HG03575 (cell line): ENCODE measurements around the gene DUSP2.

Source experiments
- ATAC-seq: cut with Tn5 transposase; IDR thresholded peaks from one replicate; pipeline ENCODE4 v1.9.1; 2021; ENCODE audit not compliant: unreplicated experiment, insufficient number of reproducible peaks, low FRiP score; ENCODE audit errors: extremely low read depth

The DUSP2 gene

DNA sequence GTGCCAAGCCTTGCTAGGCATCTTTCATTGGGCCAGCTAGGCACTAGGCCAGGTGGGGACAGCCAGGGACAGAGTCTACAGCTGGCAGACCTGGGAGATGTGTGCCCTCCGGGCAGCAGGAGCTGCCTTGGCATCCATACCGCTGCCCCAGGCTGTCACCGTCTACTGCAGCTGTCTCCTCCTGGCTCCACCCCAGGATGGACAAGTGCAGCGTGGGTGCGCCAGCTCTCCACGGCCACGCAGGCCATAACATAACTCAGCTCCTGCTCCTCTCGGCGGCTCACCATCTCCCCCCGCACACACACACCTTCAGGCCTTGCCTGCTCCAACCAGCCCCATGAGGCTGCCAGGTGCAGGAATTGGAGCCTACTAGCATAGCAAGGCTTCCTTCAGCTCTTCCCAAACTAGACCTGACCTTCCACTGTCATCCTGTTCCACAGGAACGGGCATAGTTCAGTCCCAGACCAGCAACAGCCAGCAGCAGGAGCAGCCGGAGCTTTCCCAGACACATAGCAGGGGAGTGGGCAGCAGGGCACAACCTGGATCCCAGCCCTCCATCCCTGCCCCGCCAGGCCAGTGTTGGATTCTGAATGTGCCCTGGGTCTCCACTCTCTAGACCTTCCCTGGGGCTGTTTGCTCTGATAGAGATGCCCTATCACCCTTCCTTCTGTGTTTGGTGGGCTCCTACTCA is 26.4 kb downstream of the DUSP2 start:
- no peak for ATAC-seq

DNA sequence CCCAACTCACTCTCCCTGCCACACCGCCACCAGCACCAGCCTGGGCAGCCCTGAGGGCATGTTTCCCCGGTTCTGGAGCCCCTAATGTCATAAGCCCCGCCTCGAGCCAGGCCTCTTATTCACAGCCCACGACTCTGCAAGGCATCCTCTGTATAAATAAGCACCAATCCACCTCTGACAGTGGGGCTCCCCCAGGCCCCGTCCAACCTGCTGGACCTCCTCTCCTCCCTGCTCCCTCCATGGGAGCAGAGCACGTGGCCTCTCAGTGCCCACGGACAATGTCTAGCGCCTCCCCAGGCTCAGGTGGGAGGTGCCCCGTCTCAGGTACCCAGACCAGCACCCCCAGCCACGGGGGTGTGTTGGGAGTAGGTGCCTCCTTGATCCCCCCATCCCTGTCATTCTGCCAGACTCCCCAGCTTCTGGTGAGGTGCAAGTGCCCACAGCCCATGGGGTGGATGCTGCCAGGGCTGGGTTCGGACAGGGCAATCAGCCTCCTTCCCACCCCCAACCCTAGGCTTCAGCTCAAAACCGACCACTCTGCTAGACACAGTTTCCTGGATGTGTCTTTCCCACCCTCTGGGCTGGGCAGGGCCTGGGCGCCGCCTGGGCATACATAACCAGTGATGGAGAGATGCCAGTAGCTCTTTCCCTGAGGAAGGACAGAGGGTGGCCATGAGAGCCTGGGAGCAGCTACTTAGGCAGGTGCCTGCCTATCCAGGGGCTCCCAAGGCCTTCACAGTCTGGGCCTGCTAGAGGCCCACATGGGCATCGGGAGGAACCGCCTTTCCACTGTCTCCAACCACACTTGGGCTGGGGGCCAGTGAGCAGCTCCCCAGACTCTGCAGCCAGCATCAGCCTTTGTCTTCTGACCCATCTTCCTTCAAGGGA is 27.3 kb downstream of the DUSP2 start:
- ATAC-seq: no peak

DNA sequence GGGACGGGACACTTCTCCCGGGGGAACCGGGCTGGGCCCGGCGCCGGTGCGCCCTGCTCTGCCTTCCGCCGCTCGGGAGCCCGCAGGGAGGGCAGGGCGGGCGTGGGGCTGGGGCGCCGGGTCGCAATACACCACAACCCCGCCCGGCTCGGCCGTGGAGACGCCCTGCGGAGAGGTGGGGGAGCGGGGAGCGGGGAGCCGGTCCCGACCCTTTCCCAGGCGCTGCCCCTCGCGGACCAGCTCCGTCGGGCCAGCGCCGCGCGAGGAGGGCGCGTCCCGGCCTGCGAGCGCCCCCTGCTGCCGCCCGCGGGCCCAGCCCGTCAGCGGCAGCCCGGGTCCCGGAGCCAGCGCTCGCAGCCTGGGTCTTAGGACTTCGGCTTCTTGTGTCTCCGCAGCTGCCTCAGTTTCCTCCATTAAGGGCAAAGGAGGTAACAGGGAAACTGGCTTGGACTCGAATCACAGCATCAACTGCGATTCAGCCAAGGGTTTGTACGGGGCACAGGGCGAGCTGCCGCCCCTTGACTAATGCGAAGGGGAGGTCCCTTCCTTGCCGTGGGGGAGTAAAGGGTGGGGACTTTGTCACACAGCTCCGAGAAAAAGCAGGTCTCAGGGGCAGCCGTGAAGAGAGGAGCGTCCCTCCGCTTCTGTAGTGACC is 28.2 kb downstream of the DUSP2 start:
- ATAC-seq: no peak

DNA sequence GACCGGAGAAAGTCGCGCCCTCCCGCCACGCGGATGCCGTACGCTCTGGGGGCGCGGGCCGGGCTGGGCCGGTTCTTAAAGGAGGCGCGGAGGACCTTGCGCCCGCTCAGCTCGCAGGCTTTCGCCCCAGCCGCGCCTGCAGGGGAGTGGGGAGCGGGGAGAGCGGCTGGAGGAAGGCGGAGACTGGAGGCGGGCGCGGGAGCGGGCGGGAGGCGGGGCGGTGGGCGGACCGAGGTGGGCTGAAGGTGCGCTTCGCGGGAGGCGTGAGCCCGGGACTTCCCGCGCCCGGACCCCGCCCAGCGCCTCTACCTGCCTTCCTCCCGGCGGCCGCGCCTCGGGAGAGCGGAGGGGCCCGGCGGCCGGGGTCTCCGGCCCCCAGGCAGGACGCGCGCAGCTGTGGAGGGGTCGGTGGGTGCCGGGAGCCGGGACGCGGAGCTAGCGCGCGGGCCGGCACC is 28.8 kb downstream of the DUSP2 start, which contains the start of gene ADRA2B:
Gene ADRA2B, minus strand, starts transcription at position 148 of the 455 bp plus-strand sequence. CDS start 422 bp downstream, outside the sequence.
- no peak for ATAC-seq

DNA sequence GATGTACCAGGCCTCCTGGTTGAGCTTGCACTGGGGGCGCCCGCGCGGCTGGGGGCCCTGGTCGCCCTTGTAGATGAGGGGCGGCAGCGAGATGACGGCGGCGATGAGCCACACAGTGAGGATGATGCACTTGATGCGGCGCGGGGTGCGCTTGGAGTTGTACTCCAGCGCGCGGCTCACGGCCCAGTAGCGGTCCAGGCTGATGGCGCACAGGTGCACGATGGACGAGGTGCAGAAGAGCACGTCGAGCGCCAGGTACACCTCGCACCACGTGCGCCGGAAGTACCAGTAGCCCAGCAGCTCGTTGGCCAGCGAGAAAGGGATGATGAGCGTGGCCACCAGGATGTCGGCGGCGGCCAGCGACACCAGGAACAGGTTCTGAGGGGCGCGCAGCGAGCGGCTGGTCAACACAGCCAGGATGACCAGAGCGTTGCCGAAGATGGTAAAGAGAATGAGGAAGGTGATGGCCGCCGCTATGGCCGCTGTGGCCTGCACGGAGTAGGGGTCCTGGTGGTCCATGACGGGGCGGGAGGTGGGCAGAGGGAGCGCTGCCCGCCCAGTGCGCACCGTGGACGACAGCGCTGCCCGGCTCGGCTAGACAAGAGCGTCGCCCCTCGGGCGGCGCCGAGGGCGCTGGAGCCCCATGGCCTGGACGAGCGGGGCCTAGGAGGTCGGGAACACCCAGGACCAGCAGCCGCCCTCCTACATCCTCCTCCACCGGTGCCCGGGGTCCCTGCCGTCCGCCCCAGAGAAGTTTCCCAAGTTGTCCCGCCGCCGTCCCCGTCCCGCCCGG is 29.4 kb downstream of the DUSP2 start:
- ATAC-seq: no peak

DNA sequence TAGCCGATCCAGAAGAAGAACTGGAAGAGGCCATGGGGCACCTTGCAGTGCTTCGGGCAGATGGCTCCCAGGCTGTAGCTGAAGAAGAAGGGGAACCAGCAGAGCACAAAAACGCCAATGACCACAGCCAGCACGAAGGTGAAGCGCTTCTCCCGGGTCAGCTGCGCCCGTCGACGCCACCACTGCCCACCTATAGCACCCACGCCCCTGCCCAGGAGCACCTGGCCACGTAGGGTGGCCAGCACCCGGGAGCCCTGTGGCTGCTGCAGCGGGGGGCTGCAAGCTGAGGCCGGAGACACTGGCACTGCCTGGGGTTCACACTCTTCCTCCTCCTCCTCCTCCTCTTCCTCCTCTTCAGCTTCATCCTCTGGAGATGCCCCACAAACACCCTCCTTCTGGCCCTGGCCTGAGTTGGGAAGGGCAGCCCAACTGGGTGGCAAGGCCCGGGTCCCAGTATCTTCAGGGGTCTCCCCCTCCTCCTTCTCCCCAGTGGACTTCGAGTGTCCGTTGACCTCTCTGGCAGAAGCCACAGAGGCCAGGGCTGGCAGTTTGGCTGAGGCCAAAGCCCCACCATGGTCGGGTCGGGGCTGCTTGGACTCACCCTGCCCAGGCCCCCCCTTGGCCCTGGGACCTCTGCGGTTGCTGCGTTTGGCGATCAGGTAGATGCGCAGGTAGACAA is 30.2 kb downstream of the DUSP2 start:
- ATAC-seq: no peak

DNA sequence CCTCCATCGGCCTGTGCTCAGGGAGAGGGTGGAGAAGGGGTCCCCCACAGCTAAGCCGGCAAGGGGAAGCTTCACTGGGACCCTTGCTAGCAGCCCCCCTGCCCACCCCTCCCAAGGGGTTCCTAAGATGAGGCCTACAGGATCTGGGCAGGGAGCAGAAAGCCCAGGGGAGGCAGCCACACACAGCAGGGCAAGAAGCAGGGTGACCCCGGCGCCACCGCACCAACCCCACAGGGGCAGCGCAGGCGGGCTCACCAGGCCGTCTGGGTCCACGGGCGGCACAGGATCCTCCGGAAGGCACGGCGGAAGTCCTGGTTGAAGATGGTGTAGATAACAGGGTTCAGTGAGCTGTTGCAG is 30.7 kb downstream of the DUSP2 start:
- ATAC-seq: no peak

DNA sequence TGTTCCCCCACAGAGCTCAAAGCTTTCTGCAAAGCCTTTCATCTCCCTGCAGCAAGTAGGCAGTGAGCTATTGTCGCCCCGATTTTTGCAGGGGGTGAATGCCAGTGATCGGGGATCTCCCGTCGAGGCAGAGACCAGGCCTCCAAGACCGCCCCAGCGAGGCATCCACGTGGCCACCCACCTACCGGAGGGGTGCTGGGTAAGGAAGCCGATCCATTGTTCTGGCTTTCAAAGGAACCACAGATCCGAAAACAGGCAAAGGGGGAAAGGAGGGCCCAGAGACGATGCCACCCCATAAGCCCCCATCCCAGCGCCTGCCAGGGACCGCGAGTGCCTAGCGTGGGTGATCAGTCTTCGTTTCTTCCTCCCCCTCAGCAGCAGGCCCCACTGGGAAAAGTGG is 31.3 kb downstream of the DUSP2 start:
- no peak for ATAC-seq

DNA sequence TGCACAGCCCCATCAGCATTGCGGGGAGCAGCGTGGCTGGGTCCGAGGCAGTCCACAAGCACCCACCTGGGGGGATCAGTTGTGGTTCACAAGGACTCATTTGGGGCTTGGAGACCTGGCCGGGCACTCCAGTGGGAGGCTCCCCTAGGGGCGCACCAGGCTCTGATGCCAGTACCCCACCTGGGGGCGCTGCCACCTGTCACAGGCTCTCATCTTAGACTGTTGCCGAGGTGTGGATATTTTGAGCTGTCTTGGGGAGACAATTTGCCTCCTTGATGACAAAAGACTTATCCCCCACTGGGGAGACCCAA is 31.9 kb downstream of the DUSP2 start:
- no peak for ATAC-seq

DNA sequence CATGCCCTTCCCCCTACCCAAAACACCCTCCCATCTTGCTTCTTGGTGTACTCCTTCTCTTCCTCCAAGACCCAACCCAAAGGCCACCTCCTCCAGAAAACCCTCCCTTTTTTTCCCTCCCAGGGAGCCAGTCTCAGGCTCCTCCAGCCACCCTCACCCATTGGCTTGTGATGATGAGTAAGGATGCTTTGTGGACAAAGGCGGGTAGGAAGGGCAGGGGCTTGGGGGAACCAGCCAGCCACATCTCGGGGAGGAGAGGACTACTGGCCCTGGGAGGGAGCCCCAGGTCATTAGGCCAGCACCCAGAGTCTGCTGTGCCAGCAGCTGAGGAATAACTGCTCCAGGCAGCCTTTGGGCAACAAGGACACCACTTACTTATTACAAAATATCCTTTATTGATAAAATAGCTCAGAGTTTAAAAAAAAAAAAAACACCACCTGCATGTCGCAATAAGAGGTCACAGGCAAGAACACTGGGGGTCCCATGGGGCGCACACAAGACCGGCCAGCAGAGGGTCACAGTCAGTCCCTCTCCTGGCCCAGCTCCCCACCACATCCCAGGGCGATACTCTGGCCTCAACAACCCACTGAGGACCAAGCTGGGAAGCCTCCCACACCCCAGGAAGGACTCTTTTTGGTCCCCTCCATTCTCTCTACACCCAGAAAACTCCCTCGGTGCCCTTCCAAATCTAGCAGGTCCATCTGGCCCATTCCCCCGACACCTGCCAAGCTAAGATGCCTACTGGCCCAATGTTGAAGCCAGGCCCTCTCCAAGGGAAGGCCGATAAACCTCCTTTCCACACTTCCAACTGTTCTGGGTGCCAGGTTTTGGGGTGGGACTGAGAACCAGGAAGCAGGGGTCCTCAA is 32.5 kb downstream of the DUSP2 start:
- no peak for ATAC-seq

DNA sequence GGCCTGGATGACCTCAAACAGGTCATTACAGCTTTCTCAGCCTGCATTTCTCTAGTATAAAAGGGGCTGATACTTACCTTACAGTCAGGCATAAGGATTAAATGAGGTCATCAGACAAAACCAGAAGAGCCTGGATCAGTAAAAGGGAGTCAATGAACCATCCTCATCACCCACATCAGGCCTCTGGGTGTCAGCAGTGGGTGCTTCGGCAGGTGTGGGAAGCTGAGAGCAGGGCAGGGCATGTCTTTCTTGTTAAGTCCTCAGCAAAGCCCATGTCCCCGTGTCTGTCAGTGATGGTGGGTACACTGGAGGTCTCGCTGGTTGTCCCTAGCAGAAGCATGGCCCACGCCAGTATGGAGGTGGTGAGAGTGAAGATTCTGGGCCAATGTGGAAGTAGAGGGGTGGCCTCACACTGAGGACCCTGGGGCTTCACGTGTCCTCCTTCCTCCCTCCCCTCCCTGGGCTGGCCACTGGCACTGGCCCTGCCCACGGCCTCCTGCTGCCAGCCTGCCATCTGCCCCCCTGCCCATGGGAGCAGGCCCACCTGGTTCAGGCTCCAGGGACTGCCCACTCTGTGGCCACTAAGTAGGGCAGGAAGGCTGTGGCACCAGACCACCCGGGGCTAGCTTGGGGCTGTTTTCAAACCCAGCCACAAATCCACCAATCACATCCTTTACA is 33.3 kb downstream of the DUSP2 start:
- ATAC-seq: no peak

DNA sequence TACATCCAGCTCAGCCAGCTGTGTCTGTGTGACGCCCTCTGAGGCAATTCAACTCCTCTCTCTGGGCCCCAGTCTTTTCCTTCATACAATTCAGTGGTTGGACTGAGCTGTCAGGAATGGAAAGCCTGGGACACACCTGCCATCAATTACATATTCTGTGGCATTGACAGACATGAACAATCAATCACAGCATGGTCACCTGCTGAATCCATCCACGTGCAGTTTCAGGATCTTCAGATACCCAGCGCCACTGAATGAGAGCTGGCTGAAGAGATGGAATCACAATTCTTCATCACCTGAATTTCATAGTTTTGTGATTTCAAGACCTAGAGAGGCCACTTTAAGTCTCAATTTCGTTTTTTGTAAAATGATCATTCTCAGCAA is 34.0 kb downstream of the DUSP2 start:
- no peak for ATAC-seq

DNA sequence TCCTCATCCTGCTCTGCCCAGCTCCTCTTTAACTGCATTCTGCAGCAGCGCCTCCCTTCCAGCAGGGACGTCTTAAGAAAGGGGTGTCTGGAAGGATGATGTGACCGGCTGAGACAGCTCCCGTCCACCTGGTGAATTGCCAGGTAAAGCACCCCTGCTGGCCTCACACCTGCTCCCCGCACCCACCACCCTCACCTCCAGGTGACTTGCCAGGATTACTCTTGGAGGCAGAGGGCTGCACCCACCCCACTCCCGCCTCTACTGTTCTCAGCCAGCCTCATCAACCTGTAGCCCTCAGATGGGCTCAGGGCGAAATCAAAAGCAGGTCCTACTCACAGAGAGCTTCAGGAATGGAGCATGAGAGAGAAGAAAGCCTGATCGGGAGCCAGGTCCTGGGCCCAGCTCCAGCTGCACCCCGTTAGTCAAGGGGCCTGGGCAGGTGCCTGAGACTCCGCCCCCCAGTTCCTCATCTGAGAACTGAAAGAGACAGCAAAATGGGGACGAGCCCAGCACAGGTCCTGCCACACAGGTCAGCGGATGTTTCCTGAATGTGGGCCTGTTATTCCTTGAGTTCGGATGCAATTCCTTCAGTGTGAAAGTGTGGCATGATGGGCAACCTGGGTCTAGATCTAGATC is 34.5 kb downstream of the DUSP2 start:
- no peak for ATAC-seq

DNA sequence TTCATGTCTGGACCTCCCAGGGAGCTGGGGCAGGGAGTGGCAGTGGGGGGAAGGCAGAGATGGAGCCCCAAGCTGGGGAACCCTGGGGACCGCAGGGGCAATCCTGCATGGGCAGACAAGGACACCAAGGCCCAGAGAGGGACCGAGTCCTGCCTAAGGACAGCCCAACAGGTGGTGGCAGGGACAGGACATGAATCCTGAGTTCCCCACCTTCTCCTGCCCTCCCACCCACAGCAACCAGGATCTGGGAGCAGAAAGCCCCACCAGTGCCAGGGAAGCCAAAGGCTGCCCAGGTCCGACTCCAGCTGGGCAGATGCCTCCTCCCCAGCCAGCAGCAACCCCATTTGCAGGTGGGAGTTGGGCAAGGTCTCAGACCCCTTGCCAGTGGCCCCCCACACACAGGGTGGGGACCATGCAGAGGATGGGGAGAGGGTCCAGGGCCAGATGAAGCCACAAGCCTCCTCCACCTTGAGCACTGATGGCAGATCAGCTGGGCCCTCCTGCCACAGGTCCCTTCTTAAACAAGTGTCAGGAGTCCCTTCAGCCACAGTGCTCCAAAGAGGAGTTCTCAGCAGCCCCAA is 35.2 kb downstream of the DUSP2 start:
- no peak for ATAC-seq

DNA sequence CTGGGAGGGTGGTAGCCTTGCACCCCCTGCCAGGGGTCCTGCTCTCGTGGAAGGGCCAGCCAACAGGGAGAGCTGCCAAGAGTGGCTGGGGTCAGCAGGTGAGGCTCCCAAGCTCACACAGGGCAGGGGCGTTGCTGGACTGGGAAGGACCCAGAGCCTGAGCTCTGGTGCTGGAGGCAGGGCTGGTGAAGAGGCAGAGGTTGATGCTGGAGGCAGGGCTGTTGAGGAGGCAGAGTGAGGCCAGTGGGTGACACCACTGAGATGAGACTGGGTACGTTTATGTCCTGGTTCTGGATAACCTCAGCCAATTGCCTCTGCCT is 35.9 kb downstream of the DUSP2 start:
- no peak for ATAC-seq

DNA sequence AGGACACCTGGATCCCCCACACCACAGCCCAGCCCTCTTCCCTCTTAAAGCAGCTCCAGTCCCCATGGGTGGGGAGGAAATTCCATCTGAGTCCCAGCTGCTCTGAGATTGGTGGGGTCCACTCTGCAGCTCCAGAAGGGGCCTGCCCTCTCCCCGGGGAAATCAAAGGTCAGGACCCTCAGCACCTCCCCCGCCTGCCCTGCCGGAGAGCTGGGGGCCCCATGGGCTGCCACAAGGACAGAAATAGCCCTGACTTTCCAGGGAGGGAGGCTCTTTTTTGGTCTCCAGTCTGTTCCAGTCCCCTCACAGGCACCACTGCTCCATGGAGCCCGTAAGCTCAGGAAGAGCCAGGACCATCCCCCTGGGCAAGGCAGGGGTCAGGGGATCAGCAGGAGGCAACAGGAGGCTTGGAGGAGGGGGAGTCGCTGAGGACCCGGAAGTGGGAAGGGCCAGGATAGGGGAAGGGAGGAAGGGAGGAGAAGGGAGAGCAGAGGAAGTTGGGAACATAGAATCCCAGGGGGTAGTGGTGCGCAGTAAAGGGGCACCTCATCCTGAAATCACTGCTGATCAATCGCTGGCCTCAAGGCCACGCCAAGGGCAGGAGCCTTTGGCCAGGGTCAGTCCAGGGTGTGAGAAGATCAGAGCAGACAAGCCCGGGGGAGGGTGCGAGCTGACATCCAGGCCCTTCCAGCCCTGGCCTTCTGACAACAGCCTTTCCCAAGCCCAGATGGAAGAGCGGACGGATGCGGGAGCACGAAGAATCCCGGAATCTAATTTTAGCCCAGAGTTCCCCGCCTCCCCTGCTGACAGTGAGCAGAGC is 36.5 kb downstream of the DUSP2 start:
- ATAC-seq: no peak
